CD14-positive monocyte (primary cell): ENCODE results near the gene EPGN. TPM values are rescaled to one million over a fixed set of nuclear protein-coding genes. Genes with fewer than 3 reads are reported as not detected.

ENCODE experiments used
- DNase-seq, 3 donors: peaks; one replicate each; pipeline ENCODE4 v3.0.0-alpha.2; 2011 to 2022
- H2AFZ ChIP-seq: 2 replicates; pipeline ENCODE4 v1.6.0; 2012; ENCODE audit warnings: mild to moderate bottlenecking, low read depth, low read length, inconsistent platforms; ENCODE audit not compliant: insufficient read depth, poor library complexity, severe bottlenecking
- H3K27ac ChIP-seq, 2 donors: 1 replicate in 1 of 2; 2 replicates in 1 of 2; pipeline ENCODE4 v1.5.1; 2012 to 2013; ENCODE audit warnings: low read length in 2 of 2, control low read depth in 1 of 2, inconsistent platforms in 1 of 2, low read depth in 1 of 2, mild to moderate bottlenecking in 1 of 2
- H3K27me3 ChIP-seq, 2 donors: one replicate each; pipeline versions ENCODE4 v1.6.0 to v1.6.1; 2011 to 2013; ENCODE audit warnings: low read length in 2 of 2; ENCODE audit not compliant: control insufficient read depth in 2 of 2, insufficient read depth in 2 of 2
- H3K36me3 ChIP-seq, 2 donors: replicated peaks in 1 of 2; 1 replicate in 1 of 2; 2 replicates in 1 of 2; pipeline versions ENCODE4 v1.5.1 to v1.6.1; 2012 to 2013; ENCODE audit warnings: low read length in 2 of 2, control low read depth in 1 of 2, inconsistent platforms in 1 of 2, mild to moderate bottlenecking in 1 of 2; ENCODE audit not compliant: insufficient read depth in 2 of 2, control insufficient read depth in 1 of 2
- H3K4me1 ChIP-seq, 2 donors: 1 replicate in 1 of 2; 2 replicates in 1 of 2; pipeline versions ENCODE4 v1.5.1 to v1.6.1; 2012 to 2013; ENCODE audit warnings: low read length in 2 of 2, control low read depth in 1 of 2, inconsistent platforms in 1 of 2, mild to moderate bottlenecking in 1 of 2, moderate library complexity in 1 of 2; ENCODE audit not compliant: insufficient read depth in 2 of 2, control insufficient read depth in 1 of 2
- H3K4me2 ChIP-seq: replicated peaks from 2 replicates; pipeline ENCODE3; 2012; ENCODE audit warnings: low read length, moderate library complexity, mild to moderate bottlenecking; ENCODE audit not compliant: poor library complexity, severe bottlenecking; ENCODE audit errors: extremely low read depth
- H3K4me3 ChIP-seq, 3 experiments: fragments of 200-600 bp in 1 of 3; sonication (generic) in 1 of 3; replicated peaks in 1 of 3; 1 replicate in 2 of 3; 2 replicates in 1 of 3; pipeline ENCODE4 v1.5.1; 2011 to 2013; ENCODE audit warnings: low read length in 3 of 3, mild to moderate bottlenecking in 3 of 3, control low read depth in 2 of 3, low read depth in 2 of 3, inconsistent platforms in 1 of 3, moderate library complexity in 1 of 3
- H3K79me2 ChIP-seq: 2 replicates; pipeline ENCODE4 v1.6.0; 2012; ENCODE audit warnings: mild to moderate bottlenecking, control low read depth, inconsistent platforms, low read length, moderate library complexity; ENCODE audit not compliant: insufficient read depth
- H3K9ac ChIP-seq: 2 replicates; pipeline ENCODE4 v1.6.0; 2017; ENCODE audit warnings: low read length, mild to moderate bottlenecking; ENCODE audit not compliant: insufficient read depth, poor library complexity, severe bottlenecking
- H3K9me3 ChIP-seq, 2 donors: replicated peaks in 1 of 2; 1 replicate in 1 of 2; 2 replicates in 1 of 2; pipeline versions ENCODE4 v1.5.1 to v1.6.1; 2012 to 2013; ENCODE audit warnings: low read length in 2 of 2, control low read depth in 1 of 2; ENCODE audit not compliant: control insufficient read depth in 1 of 2, insufficient read depth in 1 of 2
- H4K20me1 ChIP-seq: 2 replicates; pipeline ENCODE4 v1.6.0; 2012; ENCODE audit warnings: mild to moderate bottlenecking, low read length, control low read depth, moderate library complexity; ENCODE audit not compliant: insufficient read depth
- H3K27ac Mint-ChIP-seq, 7 donors: one replicate each; pipeline ENCODE4 v1.8.0; 2020; ENCODE audit warnings: mild to moderate bottlenecking in 7 of 7, mixed read lengths in 7 of 7, moderate library complexity in 6 of 7, inconsistent platforms in 2 of 7
- H3K27me3 Mint-ChIP-seq, 3 donors: one replicate each; pipeline ENCODE4 v1.8.0; 2021 to 2022; ENCODE audit warnings: low read depth in 3 of 3, mild to moderate bottlenecking in 3 of 3, mixed read lengths in 3 of 3, moderate library complexity in 3 of 3, inconsistent platforms in 1 of 3
- H3K36me3 Mint-ChIP-seq, 2 donors: one replicate each; pipeline ENCODE4 v1.8.0; 2020; ENCODE audit warnings: mixed read lengths in 2 of 2, inconsistent platforms in 1 of 2, mild to moderate bottlenecking in 1 of 2
- H3K4me1 Mint-ChIP-seq: one replicate; pipeline ENCODE4 v1.8.0; 2020; ENCODE audit warnings: mild to moderate bottlenecking, mixed read lengths
- H3K4me3 Mint-ChIP-seq, 2 donors: one replicate each; pipeline ENCODE4 v1.8.0; 2020; ENCODE audit warnings: mild to moderate bottlenecking in 2 of 2, mixed read lengths in 2 of 2, moderate library complexity in 1 of 2
- H3K9me3 Mint-ChIP-seq, 7 donors: one replicate each; pipeline ENCODE4 v1.8.0; 2020 to 2022; ENCODE audit warnings: mixed read lengths in 7 of 7, mild to moderate bottlenecking in 6 of 7, moderate library complexity in 6 of 7, inconsistent platforms in 2 of 7
- WGBS: methylation state at CpG from one replicate; pipeline ENCODE4 v1.1.5; 2013; ENCODE audit warnings: missing lambda C conversion rate; ENCODE audit not compliant: insufficient coverage; 5-methylcytosine and 5-hydroxymethylcytosine counted together
- intact Hi-C, 2 donors: fragments of 100-400 bp; cut with micrococcal nuclease; formaldehyde crosslinking; loops; one replicate each; pipeline versions ENCODE4 v1.15.0 to v1.15.1; 2023
- polyA plus RNA-seq, 3 donors: library from polyadenylated mRNA; depleted of rRNA in 1 of 3; unstranded in 2 of 3; stranded (reverse) in 1 of 3; fragments of 300-500 nt in 2 of 3; fragments of >200 nt in 1 of 3; fragmentation: Illumina TruSeq in 2 of 3; gene quantifications; 1 replicate in 2 of 3; 2 replicates in 1 of 3; pipeline ENCODE4 v1.2.3, GENCODE V29; 2012 to 2021
- TF ChIP-seq, protein P1 (sequence below): fragments of 200-600 bp; IDR thresholded peaks from one replicate; pipeline ENCODE4 v1.8.0; 2022; ENCODE audit warnings: antibody characterized with exemption, mild to moderate bottlenecking

EPGN gene
- polyA plus RNA-seq, 3 donors = not detected

DNA sequence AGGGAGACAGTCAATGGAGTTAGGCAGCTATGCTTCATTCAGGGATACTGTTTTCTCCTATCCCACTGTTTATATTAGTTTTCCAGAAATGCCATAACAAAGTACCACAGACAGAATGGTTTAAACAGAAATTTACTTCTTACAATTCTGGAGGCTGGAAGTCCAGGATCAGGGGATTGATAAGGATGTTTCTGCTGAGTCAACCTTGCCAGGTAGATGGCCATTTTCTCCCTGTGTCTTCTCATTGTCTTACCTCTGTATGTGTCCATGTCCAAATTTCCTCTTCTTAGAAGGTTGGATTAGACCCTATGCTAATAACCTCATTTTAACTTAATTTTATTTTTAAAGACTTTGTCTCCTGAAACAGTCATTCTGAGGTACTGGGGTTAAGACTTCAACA lies 20.5 kb upstream of the EPGN start:
- H4K20me1 ChIP-seq = no peaks in the 10 kb centered on the region
- H3K36me3 ChIP-seq = no peaks in the 10 kb centered on the region
- TF ChIP-seq, protein P1, sequence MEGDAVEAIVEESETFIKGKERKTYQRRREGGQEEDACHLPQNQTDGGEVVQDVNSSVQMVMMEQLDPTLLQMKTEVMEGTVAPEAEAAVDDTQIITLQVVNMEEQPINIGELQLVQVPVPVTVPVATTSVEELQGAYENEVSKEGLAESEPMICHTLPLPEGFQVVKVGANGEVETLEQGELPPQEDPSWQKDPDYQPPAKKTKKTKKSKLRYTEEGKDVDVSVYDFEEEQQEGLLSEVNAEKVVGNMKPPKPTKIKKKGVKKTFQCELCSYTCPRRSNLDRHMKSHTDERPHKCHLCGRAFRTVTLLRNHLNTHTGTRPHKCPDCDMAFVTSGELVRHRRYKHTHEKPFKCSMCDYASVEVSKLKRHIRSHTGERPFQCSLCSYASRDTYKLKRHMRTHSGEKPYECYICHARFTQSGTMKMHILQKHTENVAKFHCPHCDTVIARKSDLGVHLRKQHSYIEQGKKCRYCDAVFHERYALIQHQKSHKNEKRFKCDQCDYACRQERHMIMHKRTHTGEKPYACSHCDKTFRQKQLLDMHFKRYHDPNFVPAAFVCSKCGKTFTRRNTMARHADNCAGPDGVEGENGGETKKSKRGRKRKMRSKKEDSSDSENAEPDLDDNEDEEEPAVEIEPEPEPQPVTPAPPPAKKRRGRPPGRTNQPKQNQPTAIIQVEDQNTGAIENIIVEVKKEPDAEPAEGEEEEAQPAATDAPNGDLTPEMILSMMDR = no peak
- intact Hi-C loops = no loop called here
- H3K4me1 ChIP-seq = no peaks in the 10 kb centered on the region
- Mint-ChIP-seq H3K4me1 (no peaks in the 10 kb centered on the region), H3K9me3 (peaks cover 0 to 2% (median 0%) of the 10 kb centered on the region in 7 donors), H3K27ac (no peak overlapping the region), H3K36me3 (no peaks in the 10 kb centered on the region), H3K4me3 (no peak overlapping the region), H3K27me3 (no peaks in the 10 kb centered on the region)
- H3K9ac ChIP-seq = no peak overlapping the region
- H3K79me2 ChIP-seq = no peaks in the 10 kb centered on the region
- no peak overlapping the region for H3K4me2 ChIP-seq
- no peak for DNase-seq
- no peaks in the 10 kb centered on the region for H3K9me3 ChIP-seq
- no peak overlapping the region for H3K27ac ChIP-seq
- no peak overlapping the region for H2AFZ ChIP-seq
- H3K27me3 ChIP-seq = no peaks in the 10 kb centered on the region
- no peak overlapping the region for H3K4me3 ChIP-seq

DNA sequence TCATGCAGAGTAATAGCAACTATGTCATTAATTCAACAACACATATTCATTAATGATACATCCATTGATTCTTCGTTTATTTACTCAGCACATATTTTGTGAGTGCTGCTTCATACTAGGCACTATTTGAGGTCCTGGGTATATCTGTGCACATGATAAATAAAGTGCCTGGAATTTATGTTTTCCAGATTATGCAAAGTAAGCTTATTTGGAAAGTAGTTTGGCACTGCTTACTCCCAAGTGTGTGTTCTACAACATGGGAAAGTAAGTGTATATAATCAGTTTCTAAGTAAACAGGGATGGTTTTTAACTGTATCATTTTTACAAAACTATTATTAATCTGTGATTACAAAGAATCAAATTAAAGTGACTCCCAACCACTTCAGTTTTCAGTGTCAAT lies 16.8 kb upstream of the EPGN start:
- H3K4me1 Mint-ChIP-seq = no peaks in the 10 kb centered on the region
- Histone ChIP-seq H3K4me1 (no peaks in the 10 kb centered on the region), H3K9ac (no peak overlapping the region), H2AFZ (no peak overlapping the region), H3K27ac (no peak overlapping the region), H3K9me3 (no peaks in the 10 kb centered on the region), H3K4me2 (no peak overlapping the region), H3K27me3 (no peaks in the 10 kb centered on the region), H4K20me1 (no peaks in the 10 kb centered on the region), H3K79me2 (no peaks in the 10 kb centered on the region), H3K4me3 (no peak overlapping the region), H3K36me3 (no peaks in the 10 kb centered on the region)
- no CpG with 5 or more reads among the region's 1 CpG for WGBS
- H3K27me3 Mint-ChIP-seq = no peaks in the 10 kb centered on the region
- no peak for DNase-seq
- intact Hi-C loops = no loop called here
- TF ChIP-seq, protein P1 = no peak
- no peak overlapping the region for H3K27ac Mint-ChIP-seq
- peaks cover 0 to 2% (median 0%) of the 10 kb centered on the region in 7 donors for H3K9me3 Mint-ChIP-seq
- H3K4me3 Mint-ChIP-seq = no peak overlapping the region
- H3K36me3 Mint-ChIP-seq = peaks cover 0 to 2% of the 10 kb centered on the region in 2 donors
